ENCODE data around the gene FOXP1. TPM values are rescaled to one million over a fixed set of nuclear protein-coding genes. Genes with fewer than 3 reads are reported as not detected.

The FOXP1 gene
- total and polyA plus RNA-seq, 2 donors from 2014 or later, result 6.7 to 87.2 TPM

DNA sequence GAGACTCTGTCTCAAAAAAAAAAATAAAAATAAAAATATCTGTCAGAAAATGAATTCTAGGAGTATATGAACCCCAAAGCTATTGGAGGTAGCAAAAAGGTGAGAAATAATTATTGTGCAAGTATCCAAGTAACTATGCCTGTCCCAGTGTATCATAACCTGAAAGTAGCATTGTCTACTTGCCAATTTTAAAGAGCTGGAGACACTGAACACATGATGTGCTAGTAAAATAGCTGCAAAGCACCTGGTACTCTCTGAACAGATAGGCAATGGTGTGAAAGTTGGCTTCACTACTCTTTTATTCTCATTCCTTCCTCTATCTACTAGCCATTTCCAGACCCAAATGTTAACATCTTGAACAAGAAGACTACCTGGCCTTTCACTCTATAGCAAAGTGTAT, 208.9 kb downstream of the FOXP1 start:
- FAIRE-seq, result no peak
- Histone ChIP-seq H3K9me3 (ENCODE audit: control insufficient read depth in 2 of 3, insufficient read depth in 1 of 3, low read length in 3 of 3) (no peaks in the 10 kb centered on the region), H3K27me3 (ENCODE audit: control insufficient read depth, insufficient read depth, low read length) (no peaks in the 10 kb centered on the region), H3K4me1 (ENCODE audit: control insufficient read depth in 2 of 3, insufficient read depth in 2 of 3, low read depth in 1 of 3, low read length in 3 of 3) (peaks cover 3 to 8% (median 6%) of the 10 kb centered on the region in 3 donors), H3K27ac (ENCODE audit: low read depth in 2 of 2, low read length in 2 of 2) (no peak overlapping the region), H3K9ac (ENCODE audit: low read length in 3 of 3) (no peak overlapping the region), H3K4me3 (ENCODE audit: low read length in 3 of 3) (no peak overlapping the region), H3K36me3 (ENCODE audit: control insufficient read depth in 2 of 3, insufficient read depth in 3 of 3, low read length in 3 of 3) (no peaks in the 10 kb centered on the region)
- DNase-seq, result no peak
- intact Hi-C loops (cut with DNase I), result no loop called here
- TF ChIP-seq, protein P1, sequence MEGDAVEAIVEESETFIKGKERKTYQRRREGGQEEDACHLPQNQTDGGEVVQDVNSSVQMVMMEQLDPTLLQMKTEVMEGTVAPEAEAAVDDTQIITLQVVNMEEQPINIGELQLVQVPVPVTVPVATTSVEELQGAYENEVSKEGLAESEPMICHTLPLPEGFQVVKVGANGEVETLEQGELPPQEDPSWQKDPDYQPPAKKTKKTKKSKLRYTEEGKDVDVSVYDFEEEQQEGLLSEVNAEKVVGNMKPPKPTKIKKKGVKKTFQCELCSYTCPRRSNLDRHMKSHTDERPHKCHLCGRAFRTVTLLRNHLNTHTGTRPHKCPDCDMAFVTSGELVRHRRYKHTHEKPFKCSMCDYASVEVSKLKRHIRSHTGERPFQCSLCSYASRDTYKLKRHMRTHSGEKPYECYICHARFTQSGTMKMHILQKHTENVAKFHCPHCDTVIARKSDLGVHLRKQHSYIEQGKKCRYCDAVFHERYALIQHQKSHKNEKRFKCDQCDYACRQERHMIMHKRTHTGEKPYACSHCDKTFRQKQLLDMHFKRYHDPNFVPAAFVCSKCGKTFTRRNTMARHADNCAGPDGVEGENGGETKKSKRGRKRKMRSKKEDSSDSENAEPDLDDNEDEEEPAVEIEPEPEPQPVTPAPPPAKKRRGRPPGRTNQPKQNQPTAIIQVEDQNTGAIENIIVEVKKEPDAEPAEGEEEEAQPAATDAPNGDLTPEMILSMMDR (IDR thresholded peaks at IDR 0.05; ENCODE audit: borderline replicate concordance, extremely low read depth, insufficient read depth), result no peak

DNA sequence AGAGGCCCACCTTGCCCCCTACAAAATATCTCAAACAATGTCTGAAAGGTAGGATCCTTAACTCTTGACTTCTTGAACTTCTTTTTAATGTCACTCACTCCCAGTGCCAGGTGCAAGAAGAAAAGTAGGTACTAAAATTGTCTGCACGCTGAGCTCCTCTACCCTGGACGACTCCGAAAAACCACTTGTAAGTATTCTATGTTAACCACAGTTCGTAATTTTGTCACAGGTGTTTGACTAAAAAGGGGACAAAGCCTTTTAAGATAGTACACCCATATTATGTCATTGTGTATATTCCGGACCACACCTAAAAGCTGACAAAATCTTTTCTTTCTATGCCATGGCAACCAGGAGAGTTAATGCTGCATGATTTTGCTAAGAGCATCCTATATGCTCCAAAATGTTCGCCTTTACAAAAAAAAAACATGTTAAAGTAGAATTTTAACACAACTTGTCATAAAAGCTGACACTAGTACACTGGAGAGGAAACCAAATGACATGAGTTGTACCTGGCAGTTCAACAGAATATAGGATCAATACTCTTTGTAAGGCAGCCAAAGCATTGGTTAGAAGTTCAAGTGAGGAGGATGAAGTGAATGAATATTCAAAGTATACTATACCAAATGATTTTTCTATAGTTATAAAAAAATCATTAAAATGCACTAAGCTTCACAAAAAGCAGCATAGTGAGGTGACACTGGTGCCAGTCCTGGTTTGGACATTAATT, 210.5 kb downstream of the FOXP1 start:
- no peak overlapping the region for H3K27ac ChIP-seq (ENCODE audit: low read depth in 2 of 2, low read length in 2 of 2)
- no peaks in the 10 kb centered on the region for H3K27me3 ChIP-seq (ENCODE audit: control insufficient read depth, insufficient read depth, low read length)
- no peak overlapping the region for H3K9ac ChIP-seq (ENCODE audit: low read length in 3 of 3)
- DNase-seq (no peak), FAIRE-seq (no peak)
- H3K4me3 ChIP-seq (ENCODE audit: low read length in 3 of 3), result no peak overlapping the region
- intact Hi-C loops (cut with DNase I), result no loop called here
- peaks cover 4 to 8% (median 6%) of the 10 kb centered on the region in 3 donors for H3K4me1 ChIP-seq (ENCODE audit: control insufficient read depth in 2 of 3, insufficient read depth in 2 of 3, low read depth in 1 of 3, low read length in 3 of 3)
- H3K36me3 ChIP-seq (ENCODE audit: control insufficient read depth in 2 of 3, insufficient read depth in 3 of 3, low read length in 3 of 3), result no peaks in the 10 kb centered on the region
- TF ChIP-seq, protein P1 (IDR thresholded peaks at IDR 0.05; ENCODE audit: borderline replicate concordance, extremely low read depth, insufficient read depth), result no peak
- no peaks in the 10 kb centered on the region for H3K9me3 ChIP-seq (ENCODE audit: control insufficient read depth in 2 of 3, insufficient read depth in 1 of 3, low read length in 3 of 3)

DNA sequence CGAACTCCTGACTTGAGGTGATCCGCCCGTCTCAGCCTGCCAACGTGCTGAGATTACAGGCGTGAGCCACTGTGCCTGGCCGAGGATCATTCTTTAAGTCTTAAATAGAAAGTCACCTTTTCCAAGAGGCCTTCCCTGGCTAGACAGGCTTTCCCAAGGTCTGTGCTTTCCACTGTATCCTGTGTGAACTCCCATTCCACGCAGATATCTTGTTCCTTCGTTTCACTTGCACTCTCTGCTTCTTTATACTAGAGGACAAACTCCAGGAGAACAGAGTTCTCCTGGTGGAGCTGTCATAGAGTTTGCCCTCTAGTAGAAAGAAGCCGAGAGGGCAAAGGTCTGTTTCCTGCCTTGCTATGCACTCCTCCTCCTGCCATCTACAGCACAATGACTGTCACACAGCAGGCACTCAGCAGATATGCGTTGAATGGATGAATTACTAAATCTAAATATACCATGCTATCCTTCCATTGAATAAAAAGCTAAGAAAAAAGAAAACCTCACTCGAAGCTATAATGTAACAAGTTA, 211.2 kb downstream of the FOXP1 start:
- Histone ChIP-seq H3K9ac (ENCODE audit: low read length in 3 of 3) (no peak overlapping the region), H3K27ac (ENCODE audit: low read depth in 2 of 2, low read length in 2 of 2) (peak overlapping the region in 1 of 2 donors; percentile 35), H3K9me3 (ENCODE audit: control insufficient read depth in 2 of 3, insufficient read depth in 1 of 3, low read length in 3 of 3) (no peaks in the 10 kb centered on the region), H3K4me1 (ENCODE audit: control insufficient read depth in 2 of 3, insufficient read depth in 2 of 3, low read depth in 1 of 3, low read length in 3 of 3) (peaks cover 4 to 8% (median 6%) of the 10 kb centered on the region in 3 donors), H3K27me3 (ENCODE audit: control insufficient read depth, insufficient read depth, low read length) (no peaks in the 10 kb centered on the region), H3K36me3 (ENCODE audit: control insufficient read depth in 2 of 3, insufficient read depth in 3 of 3, low read length in 3 of 3) (no peaks in the 10 kb centered on the region), H3K4me3 (ENCODE audit: low read length in 3 of 3) (peak overlapping the region in 1 of 3 donors; percentile 14)
- DNase-seq (no peak), FAIRE-seq (no peak)
- TF ChIP-seq, protein P1 (IDR thresholded peaks at IDR 0.05; ENCODE audit: borderline replicate concordance, extremely low read depth, insufficient read depth), result no peak
- intact Hi-C loops (cut with DNase I), result no loop called here
